HEK293 (cell line): ENCODE measurements around the gene GRK5.

Source experiments
- ZNF707 ChIP-seq: fragments of 450-650 bp; formaldehyde crosslinking; IDR thresholded peaks from 2 replicates; pipeline ENCODE4 v1.5.1; 2016; ENCODE audit warnings: missing biosample characterization, missing genetic modification characterization
- TF ChIP-seq, protein P1 (sequence below): fragments of 450-650 bp; formaldehyde crosslinking; IDR thresholded peaks from 2 replicates; pipeline ENCODE4 v1.5.1; 2016; ENCODE audit warnings: missing biosample characterization, missing genetic modification characterization

DNA sequence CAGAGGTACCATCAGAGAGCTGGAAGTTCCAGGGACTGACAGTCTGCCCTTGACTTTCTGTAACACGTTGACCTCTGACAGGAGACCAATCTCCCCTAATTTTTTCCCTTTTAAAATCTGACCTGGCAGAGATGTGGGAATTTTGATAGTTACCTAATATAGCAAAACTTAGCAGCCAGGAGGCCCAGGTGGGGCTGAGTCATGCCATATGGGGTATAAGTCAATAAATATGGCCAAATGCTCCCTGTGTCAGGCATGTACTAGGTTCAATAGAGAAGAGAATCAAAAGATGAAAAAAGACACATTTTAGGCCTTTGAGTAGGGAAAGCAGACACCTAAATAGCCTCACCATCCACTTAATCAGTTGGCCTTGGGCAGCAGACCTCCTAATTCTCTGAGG, 6.1 kb upstream of the GRK5 start:
- TF ChIP-seq, protein P1, sequence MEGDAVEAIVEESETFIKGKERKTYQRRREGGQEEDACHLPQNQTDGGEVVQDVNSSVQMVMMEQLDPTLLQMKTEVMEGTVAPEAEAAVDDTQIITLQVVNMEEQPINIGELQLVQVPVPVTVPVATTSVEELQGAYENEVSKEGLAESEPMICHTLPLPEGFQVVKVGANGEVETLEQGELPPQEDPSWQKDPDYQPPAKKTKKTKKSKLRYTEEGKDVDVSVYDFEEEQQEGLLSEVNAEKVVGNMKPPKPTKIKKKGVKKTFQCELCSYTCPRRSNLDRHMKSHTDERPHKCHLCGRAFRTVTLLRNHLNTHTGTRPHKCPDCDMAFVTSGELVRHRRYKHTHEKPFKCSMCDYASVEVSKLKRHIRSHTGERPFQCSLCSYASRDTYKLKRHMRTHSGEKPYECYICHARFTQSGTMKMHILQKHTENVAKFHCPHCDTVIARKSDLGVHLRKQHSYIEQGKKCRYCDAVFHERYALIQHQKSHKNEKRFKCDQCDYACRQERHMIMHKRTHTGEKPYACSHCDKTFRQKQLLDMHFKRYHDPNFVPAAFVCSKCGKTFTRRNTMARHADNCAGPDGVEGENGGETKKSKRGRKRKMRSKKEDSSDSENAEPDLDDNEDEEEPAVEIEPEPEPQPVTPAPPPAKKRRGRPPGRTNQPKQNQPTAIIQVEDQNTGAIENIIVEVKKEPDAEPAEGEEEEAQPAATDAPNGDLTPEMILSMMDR (tag by site-specific recombination): no peak
- no peak for TF ChIP-seq ZNF707
